NCI-H774 (cell line): ENCODE measurements around the gene ERAP2.

Experiments
- DNase-seq: peaks from one replicate; lab custom pipeline; 2025; lab: John Stamatoyannopoulos, UW

Gene ERAP2

GRCh38 chr5:96933764-96934707 lies 57.7 kb downstream of the ERAP2 start:
- peak; percentile 50 for DNase-seq

GRCh38 chr5:96934708-96935558 lies 58.6 kb downstream of the ERAP2 start:
- peak; percentile 94 for DNase-seq

GRCh38 chr5:96935559-96936430 lies 59.5 kb downstream of the ERAP2 start, which contains the start of gene LNPEP:
TSS of gene LNPEP (plus strand) at chr5:96936080. CDS start at chr5:96936156, 76 bp downstream.
- DNase-seq, result peak; percentile 97

- DNase-seq, result no peak
Measured at GRCh38 chr5:96936431-96937320, 60.4 kb downstream of the ERAP2 start.

- DNase-seq, result no peak
Measured at GRCh38 chr5:96940586-96940985, 64.3 kb downstream of the ERAP2 start.

GRCh38 chr5:96941140-96941539 lies 64.8 kb downstream of the ERAP2 start:
- DNase-seq, result no peak

GRCh38 chr5:96942078-96942477 lies 65.8 kb downstream of the ERAP2 start:
- no peak for DNase-seq

GRCh38 chr5:96942911-96943310 lies 66.6 kb downstream of the ERAP2 start:
- DNase-seq, result no peak

GRCh38 chr5:96943799-96944198 lies 67.5 kb downstream of the ERAP2 start:
- no peak for DNase-seq

- no peak for DNase-seq
Measured at GRCh38 chr5:96945144-96945897, 69.0 kb downstream of the ERAP2 start.

GRCh38 chr5:96946381-96946780 lies 70.1 kb downstream of the ERAP2 start:
- no peak for DNase-seq

- no peak for DNase-seq
Measured at GRCh38 chr5:96952118-96952750, 75.9 kb downstream of the ERAP2 start.

- no peak for DNase-seq
Measured at GRCh38 chr5:96952974-96953730, 76.9 kb downstream of the ERAP2 start.

- DNase-seq, result no peak
Measured at GRCh38 chr5:96957254-96958049, 81.2 kb downstream of the ERAP2 start.

GRCh38 chr5:96958977-96959376 lies 82.7 kb downstream of the ERAP2 start:
- DNase-seq, result no peak

GRCh38 chr5:96961053-96961452 lies 84.8 kb downstream of the ERAP2 start:
- DNase-seq, result no peak

GRCh38 chr5:96962540-96962991 lies 86.3 kb downstream of the ERAP2 start:
- DNase-seq, result no peak

GRCh38 chr5:96963267-96963666 lies 87.0 kb downstream of the ERAP2 start:
- no peak for DNase-seq
